Islet precursor cell (in vitro differentiated cells): ENCODE data around the gene BCAM.
"Not testable (repeated sequence)": the region's sequence is repeated elsewhere in the genome, so short reads cannot be mapped to it uniquely, and the experiment has no call there.

Experiments
- DNase-seq: peaks from one replicate; pipeline ENCODE4 v3.0.0-alpha.2; 2018

Gene BCAM

DNA sequence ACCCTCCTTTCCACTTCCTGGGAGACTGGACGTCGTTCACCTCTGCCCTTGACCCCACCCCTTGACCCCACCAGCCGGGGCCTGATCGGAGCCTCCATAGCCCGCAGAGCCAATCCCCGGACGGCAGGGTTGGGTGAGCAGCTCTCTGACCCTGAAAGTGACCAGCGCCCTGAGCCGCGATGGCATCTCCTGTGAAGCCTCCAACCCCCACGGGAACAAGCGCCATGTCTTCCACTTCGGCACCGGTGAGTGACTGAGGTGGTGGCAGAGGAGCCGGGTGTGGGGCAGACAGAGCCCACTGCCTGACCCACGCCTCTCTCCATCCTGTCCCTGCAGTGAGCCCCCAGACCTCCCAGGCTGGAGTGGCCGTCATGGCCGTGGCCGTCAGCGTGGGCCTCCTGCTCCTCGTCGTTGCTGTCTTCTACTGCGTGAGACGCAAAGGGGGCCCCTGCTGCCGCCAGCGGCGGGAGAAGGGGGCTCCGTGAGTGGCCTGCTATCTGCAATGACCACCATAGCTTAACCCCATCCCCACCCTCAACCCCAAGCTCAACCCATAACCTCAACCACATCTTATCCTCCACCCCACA lies 10.4 kb downstream of the BCAM start:
- no peak for DNase-seq

DNA sequence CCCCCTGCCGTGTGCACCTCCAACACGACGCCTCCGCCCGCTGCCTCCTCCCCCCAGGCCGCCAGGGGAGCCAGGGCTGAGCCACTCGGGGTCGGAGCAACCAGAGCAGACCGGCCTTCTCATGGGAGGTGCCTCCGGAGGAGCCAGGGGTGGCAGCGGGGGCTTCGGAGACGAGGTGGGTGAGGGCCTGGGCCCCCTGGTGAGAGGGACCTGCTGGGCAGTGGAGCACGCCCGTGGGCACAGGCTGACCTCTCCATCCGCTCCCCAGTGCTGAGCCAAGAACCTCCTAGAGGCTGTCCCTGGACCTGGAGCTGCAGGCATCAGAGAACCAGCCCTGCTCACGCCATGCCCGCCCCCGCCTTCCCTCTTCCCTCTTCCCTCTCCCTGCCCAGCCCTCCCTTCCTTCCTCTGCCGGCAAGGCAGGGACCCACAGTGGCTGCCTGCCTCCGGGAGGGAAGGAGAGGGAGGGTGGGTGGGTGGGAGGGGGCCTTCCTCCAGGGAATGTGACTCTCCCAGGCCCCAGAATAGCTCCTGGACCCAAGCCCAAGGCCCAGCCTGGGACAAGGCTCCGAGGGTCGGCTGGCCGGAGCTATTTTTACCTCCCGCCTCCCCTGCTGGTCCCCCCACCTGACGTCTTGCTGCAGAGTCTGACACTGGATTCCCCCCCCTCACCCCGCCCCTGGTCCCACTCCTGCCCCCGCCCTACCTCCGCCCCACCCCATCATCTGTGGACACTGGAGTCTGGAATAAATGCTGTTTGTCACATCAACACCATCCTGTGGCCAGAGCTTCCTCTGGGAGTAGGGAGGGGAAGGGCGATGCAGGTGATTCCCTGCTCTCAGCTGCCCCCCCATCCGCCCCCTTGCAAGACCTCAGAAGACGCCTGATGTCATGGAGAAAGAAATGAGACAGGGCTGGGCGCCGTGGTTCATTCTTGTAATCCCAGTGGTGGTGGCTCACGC lies 12.0 kb downstream of the BCAM start:
- DNase-seq = no peak

DNA sequence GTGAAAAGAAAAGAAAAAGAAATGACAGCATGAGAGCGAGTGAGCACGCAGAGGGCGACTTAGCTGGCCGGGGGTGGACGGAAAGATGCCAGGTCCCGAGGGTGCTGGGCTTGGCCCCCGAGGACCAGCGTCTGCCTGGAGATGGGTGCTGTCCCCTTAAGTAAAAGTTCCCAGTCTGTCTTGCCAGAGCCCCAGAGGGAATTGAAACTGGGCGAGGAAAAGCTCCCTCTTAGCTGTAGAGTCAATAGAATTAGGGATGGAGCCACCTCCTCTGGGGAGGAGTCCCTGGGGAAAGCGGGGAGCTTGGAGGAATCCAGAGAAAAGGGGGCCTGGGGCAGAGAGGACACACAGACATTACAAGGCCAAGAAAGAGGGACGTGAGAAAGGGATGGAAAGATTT lies 13.3 kb downstream of the BCAM start:
- DNase-seq = no peak

DNA sequence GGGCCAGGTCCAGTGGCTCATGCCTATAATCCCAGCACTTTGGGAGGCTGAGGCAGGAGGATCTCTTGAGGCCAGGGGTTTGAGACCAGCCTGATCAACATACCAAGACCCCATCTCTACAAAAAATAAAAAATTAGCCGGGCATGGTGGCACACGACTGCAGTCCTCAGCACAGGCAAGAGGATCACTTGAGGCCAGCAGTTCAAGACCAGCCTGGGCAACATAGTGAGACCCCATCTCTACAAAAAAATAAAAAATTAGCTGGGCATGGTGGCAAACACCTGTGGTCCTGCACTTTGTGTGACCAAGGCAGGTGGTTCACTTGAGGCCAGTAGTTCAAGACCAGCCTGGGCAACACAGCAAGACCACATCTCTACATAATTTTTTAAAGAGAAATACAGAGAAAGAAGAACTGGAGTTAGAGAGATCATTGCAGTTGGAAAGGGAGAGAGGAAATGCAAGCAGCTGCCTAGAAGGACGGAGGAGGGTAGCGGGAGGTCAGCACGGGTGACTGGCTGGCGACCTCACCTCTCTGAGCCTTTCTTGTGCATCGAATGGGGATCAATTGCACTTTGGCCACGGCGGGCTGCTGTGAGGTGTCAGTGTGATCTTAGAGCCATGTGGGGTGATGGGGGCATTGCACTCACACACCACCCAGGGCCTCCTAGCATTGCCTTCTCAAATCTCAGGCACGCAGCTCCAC lies 13.9 kb downstream of the BCAM start:
- DNase-seq = no peak

DNA sequence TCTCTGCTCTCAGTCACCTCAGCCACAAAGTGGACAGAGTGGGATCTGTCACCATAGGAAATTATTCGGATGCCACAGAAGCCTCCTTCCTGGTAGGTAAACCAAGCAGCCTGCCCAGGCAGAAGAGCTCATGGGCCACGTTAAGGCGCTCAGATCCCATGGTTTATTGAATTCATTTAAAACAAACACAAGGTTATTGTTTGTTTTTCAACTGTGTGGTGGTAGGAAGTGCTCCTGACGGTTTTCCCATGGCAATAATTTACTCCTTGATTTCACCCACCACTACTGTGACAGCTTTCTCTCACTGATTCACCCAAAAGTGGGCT lies 14.4 kb downstream of the BCAM start:
- DNase-seq = no peak

DNA sequence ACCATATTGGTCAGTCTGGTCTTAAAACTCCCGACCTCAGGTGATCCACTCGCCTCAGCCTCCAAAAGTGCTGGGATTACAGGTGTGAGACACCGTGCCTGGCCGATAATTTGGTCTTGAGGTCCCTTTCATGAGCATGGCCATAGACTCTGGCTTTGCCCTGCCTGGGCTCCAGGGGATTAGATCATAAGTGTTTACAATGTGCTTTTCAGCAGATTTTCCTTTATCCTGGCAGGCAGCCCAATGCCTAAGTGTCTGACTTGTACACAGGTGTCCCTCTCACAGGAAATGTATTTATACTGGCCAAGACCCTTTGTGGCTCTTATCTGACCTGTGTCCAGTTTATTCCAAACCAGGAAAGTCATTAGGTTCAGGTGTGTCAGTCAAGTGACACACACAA lies 15.9 kb downstream of the BCAM start:
- no peak for DNase-seq

DNA sequence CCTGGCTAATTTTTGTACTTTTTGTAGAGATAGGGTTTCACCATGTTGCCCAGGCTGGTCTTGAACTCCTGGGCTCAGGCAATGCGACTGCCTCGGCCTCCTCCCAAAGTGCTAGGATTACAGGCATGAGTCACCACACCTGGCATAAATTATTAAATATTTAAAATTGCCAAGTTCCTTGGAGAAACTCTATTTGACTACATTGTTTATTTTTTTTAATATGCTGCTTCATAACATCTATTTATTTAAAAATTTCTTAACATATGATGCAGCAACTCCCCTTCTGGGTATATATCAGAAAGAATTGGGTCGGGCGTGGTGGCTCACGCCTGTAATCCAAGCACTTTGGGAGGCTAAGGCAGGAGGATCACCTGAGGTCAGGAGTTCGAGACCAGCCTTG lies 24.0 kb downstream of the BCAM start:
- not testable (repeated sequence) for DNase-seq

DNA sequence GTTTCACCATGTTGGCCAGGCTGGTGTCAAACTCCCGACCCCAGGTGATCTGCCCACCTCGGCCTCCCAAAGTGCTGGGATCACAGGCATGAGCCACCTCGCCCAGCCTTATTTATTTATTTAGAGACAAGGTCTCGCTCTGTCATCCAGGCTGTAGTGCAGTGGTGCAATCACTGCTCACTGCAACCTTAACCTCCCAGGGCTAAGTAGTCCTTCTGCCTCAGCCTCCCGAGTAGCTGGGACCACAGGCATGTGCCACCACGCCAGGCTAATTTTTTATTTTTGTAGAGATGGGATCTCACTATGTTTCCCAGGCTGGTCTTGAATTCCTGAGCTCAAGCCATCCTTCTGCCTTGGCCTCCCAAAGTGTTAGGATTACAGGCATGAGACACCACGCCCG lies 25.5 kb downstream of the BCAM start:
- DNase-seq = not testable (repeated sequence)

DNA sequence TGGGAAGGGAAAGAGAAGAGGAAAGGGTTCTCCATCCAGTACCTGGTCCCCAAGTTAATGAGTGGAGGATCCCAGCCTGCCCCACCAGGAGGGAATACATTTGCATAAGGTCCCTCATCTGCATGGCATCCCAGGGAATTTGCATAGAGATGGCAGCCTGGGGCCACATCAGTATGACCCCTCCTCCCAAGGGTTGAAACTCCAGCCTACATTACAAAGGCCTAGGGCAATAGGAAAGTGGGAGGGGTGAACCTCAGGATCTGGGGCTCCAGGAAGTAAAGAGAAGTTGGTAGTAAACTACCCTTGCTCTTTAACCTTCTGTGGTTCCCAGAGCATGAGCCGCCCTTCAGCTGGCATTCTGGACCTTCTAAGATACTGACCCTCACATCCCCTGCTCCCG lies 30.4 kb downstream of the BCAM start:
- DNase-seq = no peak

DNA sequence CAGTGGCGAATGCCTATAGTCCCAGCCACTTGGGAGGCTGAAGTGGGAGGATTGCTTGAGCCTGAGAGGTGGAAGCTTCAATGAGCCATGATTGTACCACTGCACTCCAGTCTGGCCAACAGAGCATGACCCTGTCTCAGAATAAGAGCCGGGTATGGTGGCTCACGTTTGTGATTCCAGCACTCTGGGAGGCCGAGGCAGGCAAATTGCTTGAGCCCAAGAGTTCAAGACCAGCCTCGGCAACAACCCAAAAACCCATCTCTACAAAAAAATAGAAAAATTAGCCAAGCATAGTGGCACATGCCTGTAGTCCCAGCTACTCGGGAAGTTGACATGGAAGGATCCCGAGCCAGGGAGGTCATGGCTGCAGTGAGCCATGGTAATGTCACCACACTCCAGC lies 31.9 kb downstream of the BCAM start:
- DNase-seq = no peak

DNA sequence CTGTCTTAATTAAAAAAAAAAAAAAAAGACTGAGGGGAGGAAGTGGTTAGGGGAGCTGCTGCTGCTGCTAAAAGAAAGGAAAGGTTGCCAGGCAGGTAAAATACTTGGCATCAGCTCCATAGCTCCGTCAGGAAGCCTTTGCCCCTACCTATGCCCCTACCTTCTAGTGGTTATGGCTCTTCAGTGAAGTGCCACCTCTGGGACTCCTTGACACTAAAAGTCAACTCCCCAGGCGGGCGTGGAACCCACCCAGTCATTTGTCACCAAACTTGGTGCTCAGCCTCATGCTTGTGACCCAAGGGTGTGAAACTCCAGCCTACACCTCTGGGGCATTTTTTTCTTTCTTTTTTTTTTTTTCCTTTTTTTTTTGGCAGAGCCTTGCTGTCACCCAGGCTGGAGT lies 32.3 kb downstream of the BCAM start:
- DNase-seq = no peak

DNA sequence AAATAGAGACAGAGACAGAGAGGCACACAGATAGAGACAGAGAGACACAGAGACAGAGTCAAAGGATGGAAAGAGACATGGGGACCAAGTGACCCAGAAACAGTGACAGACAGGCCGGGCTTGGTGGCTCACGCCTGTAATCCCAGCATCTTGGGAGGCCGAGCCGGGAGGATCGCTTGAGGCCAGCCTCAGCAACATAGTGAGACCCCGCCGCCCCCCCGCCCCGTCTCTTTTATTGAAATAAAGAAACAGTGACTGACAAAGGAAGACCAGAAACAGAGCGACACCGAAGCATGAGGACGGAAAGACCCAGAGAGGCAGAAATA lies 36.3 kb downstream of the BCAM start:
- DNase-seq = no peak

DNA sequence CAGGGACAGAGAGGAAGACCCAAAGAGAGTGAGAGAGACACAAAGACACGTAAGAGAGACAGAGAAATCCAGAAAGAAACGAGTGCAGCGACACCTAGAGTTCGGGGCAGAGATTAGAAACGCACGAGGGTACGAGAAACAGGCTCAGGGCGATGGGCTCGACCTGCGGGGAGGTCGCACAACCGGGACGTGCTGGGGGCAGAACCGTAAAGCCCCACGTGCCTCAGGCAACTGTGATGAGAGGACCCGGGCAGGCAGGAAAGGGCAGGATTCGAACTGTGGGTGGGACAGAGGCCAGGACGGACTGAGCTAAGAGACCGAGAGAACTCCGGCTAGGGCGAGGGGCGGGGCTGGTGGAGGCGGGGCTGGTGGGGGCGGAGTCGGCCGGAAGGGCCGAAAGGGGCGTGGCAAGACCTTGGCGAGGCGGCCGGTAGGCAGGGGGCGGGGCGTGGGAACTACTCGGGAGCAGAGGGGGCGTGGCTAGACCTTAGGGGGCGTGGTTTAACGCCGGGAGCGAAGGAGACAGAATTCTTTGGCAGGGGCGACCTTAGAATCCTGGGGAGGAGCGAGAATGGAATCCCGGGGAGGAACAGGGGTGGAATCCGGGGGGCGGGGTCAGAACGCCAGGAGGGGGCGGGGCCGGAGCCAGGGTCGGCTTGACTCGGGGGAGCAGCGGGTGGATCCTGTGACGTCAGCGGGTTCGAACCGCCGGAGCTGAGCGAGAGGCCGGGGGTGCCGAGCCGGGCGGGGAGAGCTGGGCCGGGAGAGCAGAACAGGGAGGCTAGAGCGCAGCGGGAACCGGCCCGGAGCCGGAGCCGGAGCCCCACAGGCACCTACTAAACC lies 36.9 kb downstream of the BCAM start, which contains the start of gene NECTIN2:
Gene NECTIN2 (plus strand): TSS at position 686 of the 843 bp plus-strand sequence. CDS start 229 bp downstream, outside the sequence.
- peak; percentile 100 for DNase-seq

DNA sequence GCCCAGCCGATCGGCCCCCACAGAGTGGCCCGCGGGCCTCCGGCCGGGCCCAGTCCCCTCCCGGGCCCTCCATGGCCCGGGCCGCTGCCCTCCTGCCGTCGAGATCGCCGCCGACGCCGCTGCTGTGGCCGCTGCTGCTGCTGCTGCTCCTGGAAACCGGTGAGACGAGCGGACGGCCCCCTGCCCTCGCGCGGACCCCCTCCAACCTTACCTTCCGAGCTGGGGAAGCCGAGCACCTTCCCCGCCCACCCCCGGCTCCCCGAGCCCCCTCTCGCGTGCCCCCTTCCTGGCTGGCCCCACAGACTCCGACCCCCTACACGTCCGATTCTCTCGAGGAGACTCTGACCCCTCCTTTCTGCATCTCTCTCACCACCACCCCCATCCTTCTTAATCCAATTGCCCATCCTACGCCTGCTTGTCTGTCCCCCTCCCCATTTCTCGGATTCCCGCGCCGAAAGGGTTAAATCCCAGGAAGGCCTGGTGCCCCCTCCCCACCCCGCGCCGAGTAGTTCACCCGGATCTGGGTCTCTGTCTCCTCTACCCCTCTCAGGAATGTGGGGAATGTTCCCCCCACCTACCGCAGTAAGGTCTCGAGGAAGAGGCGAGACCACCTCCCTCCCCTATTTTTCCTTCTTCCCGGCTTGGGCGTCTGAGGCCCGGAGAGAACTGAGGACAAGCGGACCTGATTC lies 37.7 kb downstream of the BCAM start:
- DNase-seq = peak; percentile 92

DNA sequence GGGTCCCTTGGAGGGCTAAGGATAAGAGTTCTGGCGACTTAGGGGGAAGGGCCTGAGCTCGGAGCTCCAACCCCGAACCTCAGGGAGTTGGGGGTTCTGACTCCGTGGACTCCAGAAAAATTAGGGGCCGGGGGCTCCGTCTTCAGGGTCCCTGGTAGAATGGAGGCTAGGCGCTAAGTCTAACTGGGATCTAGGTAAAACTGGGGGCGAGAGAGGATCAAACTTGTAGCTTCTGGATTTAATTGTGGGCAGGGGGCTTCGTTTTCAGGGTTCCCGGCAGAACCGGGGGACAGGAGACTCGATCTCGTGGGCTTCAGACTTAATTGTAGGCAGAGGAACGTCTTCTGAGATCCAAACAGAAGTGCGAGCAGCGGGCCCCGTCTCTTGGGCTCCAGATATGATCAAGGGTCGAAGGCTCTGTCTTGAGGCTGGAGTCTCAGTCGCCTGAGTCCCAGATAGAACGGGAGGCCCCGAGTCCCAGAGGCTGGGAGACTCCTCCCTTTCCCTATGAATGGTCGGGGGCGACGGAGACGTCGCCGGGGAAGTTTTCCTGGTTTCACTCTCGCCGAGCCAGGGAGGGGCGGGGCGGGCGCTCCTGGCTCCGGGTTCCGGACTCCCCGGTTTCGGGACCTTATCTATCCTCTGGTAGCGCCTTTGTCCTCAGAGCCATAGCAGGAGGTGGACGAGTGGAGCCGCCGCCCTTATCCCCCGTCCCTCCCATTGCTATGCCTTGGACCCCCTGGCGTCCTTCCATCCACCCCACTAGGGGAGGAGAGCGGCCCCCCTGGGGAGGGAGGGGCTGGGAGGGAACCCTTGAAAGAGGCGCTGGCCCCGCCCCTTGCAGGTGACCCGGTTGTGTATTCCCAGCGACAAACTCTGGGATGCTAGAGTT lies 38.5 kb downstream of the BCAM start:
- peak; percentile 77 for DNase-seq

DNA sequence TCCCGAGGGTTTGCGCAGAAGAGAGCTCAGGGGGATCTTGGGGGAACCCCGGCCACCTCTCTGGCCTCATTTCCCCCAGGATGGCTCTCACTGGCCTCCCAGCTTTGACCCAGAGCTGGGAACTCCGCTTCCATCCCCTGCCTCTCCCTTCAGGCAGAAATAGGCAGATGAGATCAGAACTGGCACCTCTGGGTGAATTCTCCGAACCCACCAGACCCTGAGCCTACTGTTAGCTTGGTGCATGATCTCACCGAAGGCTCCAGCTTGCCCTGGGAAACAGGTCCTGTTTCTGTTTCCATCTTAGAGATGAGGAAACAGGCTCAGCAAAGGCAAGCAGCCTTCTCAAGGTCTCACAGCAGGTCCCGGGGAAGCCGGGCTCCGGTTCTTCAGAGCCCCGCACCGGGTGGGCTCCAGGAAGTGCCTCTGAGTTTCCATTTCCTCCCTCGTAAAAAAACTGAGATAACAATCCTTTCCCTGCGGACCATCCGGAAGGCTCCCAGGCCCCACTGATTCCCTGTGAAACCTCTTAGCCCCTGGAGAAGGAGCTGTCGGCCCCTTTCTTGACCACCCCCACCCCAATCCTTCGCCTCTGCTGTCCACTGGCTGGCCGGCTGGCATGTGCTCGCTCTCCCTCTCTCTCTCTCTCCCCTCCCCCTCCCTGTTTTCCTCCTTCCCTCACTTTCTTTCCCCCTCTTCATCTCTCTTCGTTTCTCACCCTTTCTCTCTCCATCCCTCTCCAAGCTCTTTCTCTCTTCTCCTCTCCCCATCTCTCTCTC lies 39.3 kb downstream of the BCAM start:
- DNase-seq = peak; percentile 84

DNA sequence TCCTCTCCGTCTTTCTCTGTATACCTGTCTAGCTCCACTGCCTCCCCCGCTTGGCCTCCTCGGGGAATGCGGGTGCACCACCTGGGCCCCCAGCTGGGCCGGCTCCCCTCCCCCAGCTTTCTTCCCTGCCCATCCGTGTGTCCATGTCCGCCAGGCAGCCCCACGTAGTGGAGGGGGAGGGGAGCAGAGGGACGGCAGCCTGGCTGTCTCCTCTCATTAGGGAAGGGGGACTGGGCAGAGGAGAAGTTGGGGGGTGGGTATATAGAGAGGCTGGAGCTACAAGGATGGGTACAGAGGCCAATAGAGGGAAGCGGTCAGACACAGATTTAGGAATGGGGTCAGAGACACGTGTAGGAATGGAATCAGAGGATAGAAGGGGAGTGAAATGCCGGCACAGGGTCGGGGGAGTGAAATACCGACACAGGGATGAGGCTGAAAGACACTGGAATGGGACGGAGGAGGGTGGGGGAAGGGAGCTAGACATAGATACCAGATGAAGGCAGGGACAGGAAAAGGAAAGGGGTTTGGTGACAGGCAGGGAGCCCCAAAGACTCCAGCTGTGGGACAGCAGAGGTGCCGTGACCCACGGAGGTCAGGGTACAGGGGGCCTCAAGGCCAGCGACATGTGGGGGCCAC lies 40.0 kb downstream of the BCAM start:
- DNase-seq = peak; percentile 74

DNA sequence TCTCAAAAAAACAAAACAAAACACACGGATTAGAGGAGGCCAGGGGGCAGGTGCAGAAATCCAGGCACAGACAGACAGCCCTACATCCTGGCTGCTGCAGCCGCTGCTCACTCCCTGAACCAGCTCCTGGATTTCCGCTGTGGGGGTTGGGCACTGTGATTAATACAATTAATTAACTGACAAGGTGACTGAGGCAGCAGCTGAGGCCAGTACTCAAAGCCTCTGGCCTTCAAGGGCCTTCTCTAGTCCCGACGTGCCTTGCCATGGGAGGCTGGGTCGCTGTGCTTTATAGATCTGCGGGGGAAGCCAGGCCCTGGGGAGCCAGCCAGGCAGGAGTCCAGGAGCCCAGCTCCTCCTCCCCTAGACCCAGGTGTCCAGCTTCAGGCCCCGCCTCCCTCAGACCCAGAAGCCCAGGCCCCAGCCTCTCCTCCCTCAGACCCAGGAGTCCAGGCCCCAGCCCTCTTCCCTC lies 41.8 kb downstream of the BCAM start:
- DNase-seq = no peak

DNA sequence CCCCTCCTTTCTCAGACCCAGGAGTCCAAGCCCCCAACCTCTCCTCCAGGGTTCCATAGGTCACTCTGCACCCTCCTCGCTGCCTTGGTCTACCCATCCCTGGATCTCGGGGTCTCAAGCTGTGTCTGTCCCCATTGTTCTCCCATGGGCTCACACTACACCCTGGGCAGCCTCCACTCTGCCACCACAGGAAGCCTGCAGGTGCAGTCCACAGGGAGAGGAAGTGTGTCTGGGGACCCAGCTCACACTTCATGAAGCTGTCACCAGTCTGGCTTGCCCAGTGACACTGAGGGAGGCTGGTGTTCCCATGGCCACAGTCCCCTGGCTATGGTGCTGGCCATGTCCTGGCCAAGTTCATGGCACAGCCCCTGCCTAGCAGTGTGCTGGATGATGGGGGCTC lies 42.5 kb downstream of the BCAM start:
- DNase-seq = no peak

DNA sequence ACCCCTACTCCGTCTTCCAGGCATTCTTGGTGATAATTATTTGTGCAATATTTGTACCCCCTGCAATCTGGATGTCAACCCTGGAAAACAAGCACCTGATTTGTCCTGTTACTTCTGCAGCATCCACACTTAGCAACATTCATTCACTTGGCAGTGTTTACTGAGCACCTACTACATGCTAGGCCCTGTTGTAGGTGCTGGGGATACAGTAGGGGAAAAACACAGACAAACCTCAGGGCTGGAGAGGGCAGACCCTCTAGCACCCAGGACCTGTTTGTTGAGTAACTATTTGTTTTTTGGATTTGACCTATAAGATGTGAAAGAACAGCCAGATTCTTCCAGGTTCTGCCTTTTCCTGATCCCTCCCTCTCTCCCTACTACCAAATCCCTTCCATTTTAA lies 46.7 kb downstream of the BCAM start:
- no peak for DNase-seq
